Right ventricle myocardium superior (tissue), 1 donor: ENCODE data around the gene C16orf78. TPM values are rescaled to one million over a fixed set of nuclear protein-coding genes. Genes with fewer than 3 reads are reported as not detected.

ENCODE experiments used
- ATAC-seq: fragments of 200-7000 bp; cut with Tn5 transposase; one replicate; pipeline ENCODE4 v1.9.1; 2020; ENCODE audit warnings: mild to moderate bottlenecking; ENCODE audit not compliant: poor library complexity
- DNase-seq: peaks from one replicate; pipeline ENCODE4 v3.0.0-alpha.2; 2020
- intact Hi-C: fragments of 100-400 bp; cut with DNase I; formaldehyde crosslinking; loops from one replicate; pipeline ENCODE4 v1.11.2; 2022
- total RNA-seq: library from RNA; stranded (reverse); fragmentation: NEBNext Ultra II Directional; extraction: Animal tissue kit (Norgen Biotek cat#: 25700); gene quantifications from one replicate; pipeline ENCODE4 v1.2.1, GENCODE V29; 2021
- donor health status: DM: no; HTN: yes; CAD: no; lungs with severe emphysema.

The C16orf78 gene
- total RNA-seq, 1 donor from 2014 or later: not detected

DNA sequence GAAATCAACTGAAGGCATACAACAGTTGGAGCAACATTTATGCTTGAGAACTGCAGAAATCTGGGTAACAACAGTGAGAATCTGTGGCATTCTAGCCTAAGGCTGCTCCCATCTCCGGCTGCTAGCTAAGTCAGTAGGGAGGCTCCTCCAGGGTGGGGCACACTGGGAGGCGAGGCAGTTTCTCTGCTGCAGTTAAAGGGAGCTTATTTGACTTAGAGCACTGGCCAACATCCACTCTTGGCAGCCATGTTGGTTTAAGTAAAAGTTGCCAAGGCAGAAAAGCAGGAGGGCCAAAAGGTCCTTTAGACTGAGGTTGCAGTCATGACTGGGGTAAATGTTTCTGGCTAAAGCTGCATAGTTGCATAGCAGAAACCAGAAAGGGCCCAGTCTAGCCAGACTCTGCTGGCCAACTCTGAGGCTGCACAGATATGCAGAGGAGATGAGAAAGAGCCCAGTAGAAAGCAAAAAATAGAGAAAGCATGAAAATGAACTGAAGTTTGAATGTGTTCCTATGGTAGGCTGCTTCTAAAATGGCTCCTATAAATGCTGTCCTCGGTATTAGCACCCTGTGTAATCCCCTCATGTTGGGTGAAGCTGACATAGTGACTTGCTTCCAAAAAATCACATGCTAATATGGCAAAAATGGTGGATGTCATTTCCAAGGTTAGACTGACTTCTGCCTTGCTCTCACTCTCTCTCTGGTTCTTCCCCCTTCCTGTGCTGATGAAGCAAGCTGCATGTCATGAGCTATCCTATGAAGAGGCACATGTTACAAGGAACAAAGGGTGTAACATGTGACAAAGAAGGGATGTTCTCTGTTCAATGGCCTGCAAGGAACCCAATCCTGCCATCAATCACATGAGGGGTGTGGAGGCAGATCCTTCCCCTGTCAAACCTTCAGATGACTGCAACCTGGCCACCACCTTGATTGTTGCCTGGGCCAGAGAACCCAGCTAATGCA, 3.7 kb upstream of the C16orf78 start:
- ATAC-seq: no peak

DNA sequence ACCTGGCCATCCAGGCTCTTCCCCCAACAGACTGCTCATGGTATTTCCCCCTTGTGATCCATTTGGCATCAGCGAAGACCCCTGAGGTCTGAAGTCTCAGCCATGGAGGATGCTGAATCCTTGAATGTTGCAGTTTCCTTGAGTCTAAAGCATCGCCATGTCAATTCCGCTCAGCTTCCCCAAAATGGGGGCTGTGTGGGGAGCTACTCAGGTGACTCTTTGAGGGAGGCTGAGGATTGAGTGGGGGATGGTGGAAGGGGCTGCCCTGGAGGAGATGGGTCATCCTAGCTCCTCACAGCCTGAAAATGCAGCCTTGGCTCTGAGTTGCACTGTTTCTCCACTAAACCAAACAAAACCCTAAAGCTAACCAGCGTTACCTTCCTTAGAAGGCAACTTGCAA, 2.6 kb downstream of the C16orf78 start:
- intact Hi-C loops: no loop called here
- ATAC-seq: no peak
- DNase-seq: no peak

More for the DNA sequence above, 3.7 kb upstream of the C16orf78 start:
- intact Hi-C loops: no loop called here
- DNase-seq: no peak

DNA sequence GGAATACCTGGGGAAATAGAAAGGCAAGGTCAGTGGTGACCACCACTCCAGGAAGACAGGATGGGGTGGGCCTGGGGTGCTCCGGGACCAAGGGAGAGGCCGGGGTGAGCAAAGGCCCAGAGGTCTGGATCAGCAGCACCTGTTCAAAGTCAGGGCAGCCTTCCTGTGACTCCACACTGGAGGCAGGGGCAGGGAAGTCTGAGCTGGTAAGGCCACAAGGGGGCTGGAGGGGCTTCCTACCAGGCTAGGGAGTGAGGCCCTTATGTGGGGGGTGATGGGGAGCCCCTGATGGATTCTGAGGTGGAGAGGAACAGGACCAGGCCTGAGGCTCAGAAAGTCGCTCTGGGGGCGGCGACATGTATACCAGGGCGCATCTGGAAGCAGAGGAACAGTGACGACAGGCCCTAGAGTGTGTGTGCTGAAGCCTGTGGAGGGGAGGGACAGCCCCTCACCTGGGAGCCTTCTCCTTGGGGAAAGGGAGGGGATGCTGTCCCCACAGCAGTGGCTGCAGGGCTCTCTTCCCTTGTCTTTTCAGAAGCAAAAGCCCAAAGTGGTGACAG, 3.7 kb downstream of the C16orf78 start:
- intact Hi-C loops: no loop called here
- DNase-seq: no peak
- ATAC-seq: no peak

- DNase-seq (no peak), ATAC-seq (no peak)
- intact Hi-C loops: no loop called here
These were observed 4.6 kb downstream of the C16orf78 start for GRCh38 chr16:49378238-49378637.

- intact Hi-C loops: no loop called here
- DNase-seq (no peak), ATAC-seq (no peak)
These were observed 5.2 kb downstream of the C16orf78 start for GRCh38 chr16:49378816-49379215.

DNA sequence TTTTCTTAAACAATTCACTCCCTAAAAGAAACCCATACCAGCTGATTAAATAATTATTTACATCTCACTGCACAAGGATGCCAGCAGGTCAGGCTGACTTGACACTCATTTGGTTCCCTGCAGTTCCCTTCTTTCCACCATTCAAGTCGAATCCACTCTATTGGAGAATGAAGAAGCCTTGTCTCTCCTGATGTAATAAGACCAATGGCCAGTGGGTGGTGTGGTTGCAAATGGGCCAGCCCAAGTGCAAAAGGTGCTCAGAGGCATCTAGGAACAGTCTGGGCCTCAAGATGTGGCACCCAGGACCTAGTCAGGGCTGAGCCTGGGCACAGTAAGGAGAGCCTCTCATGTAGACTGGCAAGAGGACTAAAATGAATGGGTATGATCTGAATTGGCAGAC, 9.3 kb downstream of the C16orf78 start:
- intact Hi-C loops: no loop called here
- ATAC-seq (no peak), DNase-seq (no peak)

DNA sequence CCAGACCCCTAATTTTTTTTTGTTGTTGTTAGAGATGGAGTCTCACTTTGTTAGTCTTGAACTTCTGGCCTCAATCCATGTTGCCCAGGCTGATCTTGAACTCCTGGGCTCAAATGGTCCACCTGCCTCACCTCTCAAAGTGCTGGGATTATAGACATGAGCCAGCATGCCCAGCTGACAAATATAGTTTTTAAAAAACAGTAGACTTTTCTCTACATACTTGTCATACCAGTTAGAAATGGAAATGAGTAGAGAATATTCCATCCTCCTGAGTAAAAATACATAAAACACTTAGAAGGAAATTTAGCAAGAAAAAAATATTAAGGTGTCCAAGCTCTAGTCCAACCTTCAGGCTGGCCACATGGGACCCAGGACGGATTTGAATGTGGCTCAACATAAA, 21.4 kb downstream of the C16orf78 start:
- intact Hi-C loops: no loop called here
- DNase-seq (no peak), ATAC-seq (no peak)

- ATAC-seq: no peak
- intact Hi-C loops: no loop called here
- no peak for DNase-seq
These were observed 22.7 kb downstream of the C16orf78 start for GRCh38 chr16:49396206-49396720.

GRCh38 chr16:49398761-49399160, 25.2 kb downstream of the C16orf78 start:
- ATAC-seq (no peak), DNase-seq (no peak)
- intact Hi-C loops: no loop called here

DNA sequence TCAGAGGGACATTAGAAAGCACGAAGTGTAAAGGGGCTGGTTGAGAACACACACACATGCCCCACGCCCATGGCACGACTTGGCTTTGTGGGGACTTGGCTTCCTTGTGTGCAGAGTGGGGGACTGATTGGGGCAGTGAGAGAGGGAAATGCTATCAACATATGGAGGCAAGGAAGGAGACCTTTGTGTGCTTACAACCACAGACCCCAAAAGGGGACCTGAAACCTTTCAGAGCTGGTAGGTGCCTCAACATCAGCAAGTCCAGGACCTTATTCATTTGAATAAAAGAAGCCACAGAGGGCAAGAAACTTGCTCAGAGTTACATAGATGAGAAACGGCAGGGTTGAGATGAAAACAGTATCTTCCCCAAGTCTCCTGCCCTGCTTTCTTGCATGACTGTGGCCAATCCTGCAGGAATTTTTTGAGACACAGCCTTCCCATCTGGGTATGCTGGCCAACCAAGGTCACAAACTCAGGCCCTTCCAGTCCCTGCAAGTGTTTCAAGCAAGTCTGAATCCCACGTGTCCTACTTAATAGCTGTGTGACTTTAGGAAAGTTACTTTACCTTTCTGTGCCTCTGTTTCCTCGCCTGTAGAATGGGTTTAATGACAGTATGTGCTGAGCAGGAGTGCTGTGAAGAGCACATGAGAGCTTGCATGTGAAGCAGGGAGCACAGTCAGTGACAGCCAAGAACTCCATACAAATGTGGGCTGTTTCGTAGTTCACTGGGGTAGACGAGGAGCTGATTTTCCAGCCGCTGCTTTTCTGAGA, 26.2 kb downstream of the C16orf78 start:
- ATAC-seq (no peak), DNase-seq (no peak)
- intact Hi-C loops: loop anchor here (10.0 kb wide), 1 partner anchor 195 kb away; no protein-coding TSS in a partner anchor

- intact Hi-C loops: loop anchor here (10.0 kb wide), 1 partner anchor 194 kb away; no protein-coding TSS in a partner anchor
- DNase-seq: no peak
- ATAC-seq: no peak
These were observed 27.0 kb downstream of the C16orf78 start for GRCh38 chr16:49400611-49401010.

DNA sequence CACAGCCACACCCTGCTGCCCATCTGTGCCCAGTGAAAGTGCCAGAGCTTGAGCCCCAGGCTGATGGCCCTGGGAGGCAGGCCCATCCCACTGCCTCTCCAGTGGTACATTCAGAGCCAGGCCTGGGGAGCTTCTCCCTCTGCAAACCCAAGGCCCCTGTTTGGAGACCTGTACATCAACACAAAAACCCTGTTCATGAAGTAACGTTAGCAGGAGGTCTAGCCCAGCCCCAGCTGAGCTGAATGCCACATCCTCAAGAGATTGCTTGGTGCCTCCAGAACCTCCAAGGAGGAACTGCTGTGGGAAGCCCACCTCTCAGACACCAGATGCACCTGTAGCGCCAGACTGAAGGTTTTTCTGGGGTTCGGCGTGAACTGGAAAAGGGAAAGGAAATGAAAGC, 31.5 kb downstream of the C16orf78 start:
- no peak for ATAC-seq
- intact Hi-C loops: loop anchor here (5.0 to 10.0 kb wide), 2 partner anchors 190 to 517 kb away; no protein-coding TSS in a partner anchor
- DNase-seq: no peak

DNA sequence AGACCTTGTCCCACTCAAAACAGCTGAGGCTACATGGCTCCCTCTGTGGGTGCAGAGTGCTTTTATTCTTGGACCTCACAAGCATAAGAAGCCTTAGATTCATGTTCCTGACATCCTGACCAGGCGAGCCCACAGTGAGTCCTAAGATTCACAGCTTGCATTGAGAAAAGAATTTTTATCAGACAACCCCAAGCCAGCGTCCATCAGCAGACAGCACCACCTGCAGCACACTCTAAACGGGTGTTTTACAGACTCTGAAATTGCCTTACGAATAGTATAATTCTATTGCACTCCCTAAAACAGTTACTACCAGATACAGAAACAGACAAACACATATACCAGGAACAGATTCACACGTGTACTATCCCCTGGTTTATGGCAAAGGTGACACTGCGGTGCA, 31.9 kb downstream of the C16orf78 start:
- ATAC-seq (no peak), DNase-seq (no peak)
- intact Hi-C loops: loop anchor here (5.0 to 10.0 kb wide), 2 partner anchors 189 to 517 kb away; no protein-coding TSS in a partner anchor

GRCh38 chr16:49407873-49408550, 34.4 kb downstream of the C16orf78 start:
- intact Hi-C loops: loop anchor here (5.0 to 10.0 kb wide), 2 partner anchors 187 to 514 kb away; no protein-coding TSS in a partner anchor
- DNase-seq: peak; percentile 90

GRCh38 chr16:49409121-49409520, 35.5 kb downstream of the C16orf78 start:
- intact Hi-C loops: loop anchor here (5.0 to 10.0 kb wide), 2 partner anchors 186 to 513 kb away; no protein-coding TSS in a partner anchor
- ATAC-seq: no peak

More at GRCh38 chr16:49407873-49408550, 34.4 kb downstream of the C16orf78 start:
- ATAC-seq: peak; percentile 100

GRCh38 chr16:49410226-49410625, 36.6 kb downstream of the C16orf78 start:
- ATAC-seq (no peak), DNase-seq (no peak)
- intact Hi-C loops: no loop called here

More at GRCh38 chr16:49409121-49409520, 35.5 kb downstream of the C16orf78 start:
- DNase-seq: no peak

GRCh38 chr16:49411121-49411970, 37.7 kb downstream of the C16orf78 start:
- DNase-seq (no peak), ATAC-seq (no peak)
- intact Hi-C loops: no loop called here
